OCI-LY1 (cell line): ENCODE data around the gene MAPK8.

Source experiments
- H2AFZ ChIP-seq: fragments of 200-600 bp; sonication (generic), shearing (Covaris generic); 2 replicates; pipeline ENCODE4 v1.6.0; 2014; ENCODE audit warnings: antibody characterized with exemption, mild to moderate bottlenecking, low read length
- H3F3A ChIP-seq: fragments of 200-600 bp; sonication (generic), shearing (Covaris generic); 2 replicates; pipeline ENCODE4 v1.6.0; 2014; ENCODE audit warnings: mild to moderate bottlenecking, antibody characterized with exemption, low read length, moderate library complexity; ENCODE audit not compliant: insufficient read depth
- H3K27ac ChIP-seq: fragments of 200-600 bp; sonication (generic); 2 replicates; pipeline ENCODE4 v1.5.1; 2014; ENCODE audit warnings: low read length, mixed run types, mild to moderate bottlenecking, low read depth; ENCODE audit not compliant: poor library complexity, severe bottlenecking
- H3K27me3 ChIP-seq: fragments of 200-600 bp; sonication (generic); 2 replicates; pipeline ENCODE4 v1.6.0; 2014; ENCODE audit warnings: antibody characterized with exemption, mild to moderate bottlenecking, low read length, moderate library complexity; ENCODE audit not compliant: insufficient read depth
- H3K36me3 ChIP-seq: fragments of 200-600 bp; sonication (generic); 2 replicates; pipeline ENCODE4 v1.6.1; 2014; ENCODE audit warnings: mild to moderate bottlenecking, antibody characterized with exemption, low read length, moderate library complexity, mixed read lengths; ENCODE audit not compliant: insufficient read depth
- H3K4me1 ChIP-seq: fragments of 200-600 bp; sonication (generic); 2 replicates; pipeline ENCODE4 v1.5.1; 2014; ENCODE audit warnings: mild to moderate bottlenecking, low read length, moderate library complexity; ENCODE audit not compliant: insufficient read depth, severe bottlenecking
- H3K4me2 ChIP-seq: fragments of 200-600 bp; sonication (generic), shearing (Covaris generic); 2 replicates; pipeline ENCODE4 v1.6.1; 2014; ENCODE audit warnings: low read length
- H3K4me3 ChIP-seq: fragments of 200-600 bp; sonication (generic); 2 replicates; pipeline ENCODE4 v1.5.1; 2014; ENCODE audit warnings: low read length, low read depth, mild to moderate bottlenecking, mixed read lengths; ENCODE audit not compliant: poor library complexity, severe bottlenecking
- H3K79me2 ChIP-seq: fragments of 200-600 bp; shearing (Covaris generic); 2 replicates; pipeline ENCODE4 v1.6.1; 2016; ENCODE audit warnings: mixed run types, low read length, mixed read lengths; ENCODE audit not compliant: insufficient read depth
- H3K9ac ChIP-seq: fragments of 200-600 bp; sonication (generic), shearing (Covaris generic); 2 replicates; pipeline ENCODE4 v1.6.1; 2014; ENCODE audit warnings: mild to moderate bottlenecking, low read length, mixed read lengths
- H3K9me2 ChIP-seq: fragments of 200-600 bp; sonication (generic), shearing (Covaris generic); 2 replicates; pipeline ENCODE4 v1.6.1; 2014; ENCODE audit warnings: low read depth, mild to moderate bottlenecking, low read length, mixed read lengths
- H3K9me3 ChIP-seq: fragments of 200-600 bp; shearing (Covaris generic); 2 replicates; pipeline ENCODE4 v1.6.1; 2014; ENCODE audit warnings: low read length, mixed read lengths
- H4K20me1 ChIP-seq: fragments of 200-600 bp; sonication (generic), shearing (Covaris generic); 2 replicates; pipeline ENCODE4 v1.6.0; 2016; ENCODE audit warnings: mild to moderate bottlenecking, low read length; ENCODE audit not compliant: insufficient read depth
- EZH2 ChIP-seq: fragments of 200-600 bp; sonication (generic), shearing (Covaris generic); IDR thresholded peaks from 2 replicates; pipeline ENCODE4 v1.8.0; 2017; ENCODE audit warnings: borderline replicate concordance, mixed run types, mild to moderate bottlenecking, antibody characterized with exemption, low read length, moderate library complexity, mixed read lengths
- TF ChIP-seq, protein P1 (sequence below): fragments of 200-600 bp; sonication (generic), shearing (Covaris generic); IDR thresholded peaks from 2 replicates; pipeline ENCODE4 v1.5.1; 2017; ENCODE audit warnings: mild to moderate bottlenecking, antibody characterized with exemption, low read length, moderate library complexity, mixed read lengths

Gene MAPK8

DNA sequence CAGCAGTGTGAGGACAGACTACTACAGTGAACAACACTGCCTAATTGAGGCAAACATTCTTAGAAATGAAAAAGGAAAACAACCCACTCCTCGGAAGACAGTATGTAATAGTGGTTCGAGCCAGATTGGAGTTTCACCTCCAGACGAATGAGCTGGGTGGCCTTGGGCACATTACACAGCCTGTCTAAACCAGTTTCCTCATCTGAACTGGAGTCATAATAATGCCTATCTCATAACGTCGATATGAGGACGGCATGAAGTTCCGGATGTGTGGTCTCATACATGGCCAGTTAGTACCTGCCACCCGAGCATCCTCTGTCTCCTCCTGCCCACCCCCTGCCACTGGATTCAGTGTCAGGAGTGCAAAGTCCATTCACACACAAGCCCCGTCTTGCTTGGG lies 16.2 kb upstream of the MAPK8 start:
- Histone ChIP-seq H3K4me1 (no peaks in the 10 kb centered on the region), H3K27ac (no peak overlapping the region), H3K9ac (no peak overlapping the region), H3K9me2 (no peaks in the 10 kb centered on the region), H3K4me2 (no peak overlapping the region), H4K20me1 (no peaks in the 10 kb centered on the region), H3K9me3 (no peaks in the 10 kb centered on the region), H3K27me3 (no peaks in the 10 kb centered on the region; the same call in 1 of the 2 replicates), H3K36me3 (no peaks in the 10 kb centered on the region), H3F3A (no peaks in the 10 kb centered on the region), H2AFZ (no peak overlapping the region), H3K79me2 (no peaks in the 10 kb centered on the region), H3K4me3 (no peak overlapping the region)
- TF ChIP-seq EZH2: no peak
- TF ChIP-seq, protein P1, sequence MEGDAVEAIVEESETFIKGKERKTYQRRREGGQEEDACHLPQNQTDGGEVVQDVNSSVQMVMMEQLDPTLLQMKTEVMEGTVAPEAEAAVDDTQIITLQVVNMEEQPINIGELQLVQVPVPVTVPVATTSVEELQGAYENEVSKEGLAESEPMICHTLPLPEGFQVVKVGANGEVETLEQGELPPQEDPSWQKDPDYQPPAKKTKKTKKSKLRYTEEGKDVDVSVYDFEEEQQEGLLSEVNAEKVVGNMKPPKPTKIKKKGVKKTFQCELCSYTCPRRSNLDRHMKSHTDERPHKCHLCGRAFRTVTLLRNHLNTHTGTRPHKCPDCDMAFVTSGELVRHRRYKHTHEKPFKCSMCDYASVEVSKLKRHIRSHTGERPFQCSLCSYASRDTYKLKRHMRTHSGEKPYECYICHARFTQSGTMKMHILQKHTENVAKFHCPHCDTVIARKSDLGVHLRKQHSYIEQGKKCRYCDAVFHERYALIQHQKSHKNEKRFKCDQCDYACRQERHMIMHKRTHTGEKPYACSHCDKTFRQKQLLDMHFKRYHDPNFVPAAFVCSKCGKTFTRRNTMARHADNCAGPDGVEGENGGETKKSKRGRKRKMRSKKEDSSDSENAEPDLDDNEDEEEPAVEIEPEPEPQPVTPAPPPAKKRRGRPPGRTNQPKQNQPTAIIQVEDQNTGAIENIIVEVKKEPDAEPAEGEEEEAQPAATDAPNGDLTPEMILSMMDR: no peak

DNA sequence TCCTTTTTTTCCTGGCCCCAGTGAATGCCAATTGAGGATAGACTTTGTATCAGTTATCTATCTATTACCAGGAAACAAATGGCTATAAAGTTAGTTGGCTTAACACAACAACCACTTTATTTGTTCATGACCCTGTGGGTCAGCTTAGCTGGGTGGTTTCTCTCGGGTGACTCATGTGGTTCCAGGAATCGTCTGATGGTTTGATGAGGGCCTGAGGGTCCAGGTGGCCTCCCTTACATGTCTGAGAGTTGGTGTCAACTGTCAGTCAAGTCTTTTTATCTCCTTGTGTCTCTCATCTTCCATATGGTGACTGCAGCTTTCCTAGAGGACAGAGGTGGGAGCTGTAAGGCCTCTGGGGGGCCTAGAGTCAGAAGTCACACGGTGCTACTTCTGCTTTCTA lies 15.3 kb upstream of the MAPK8 start:
- Histone ChIP-seq H3K4me2 (no peak overlapping the region), H3F3A (no peaks in the 10 kb centered on the region), H3K4me3 (no peak overlapping the region), H3K9me3 (no peaks in the 10 kb centered on the region), H3K4me1 (no peaks in the 10 kb centered on the region), H3K27ac (no peak overlapping the region), H4K20me1 (no peaks in the 10 kb centered on the region), H2AFZ (no peak overlapping the region), H3K79me2 (no peaks in the 10 kb centered on the region), H3K36me3 (no peaks in the 10 kb centered on the region), H3K9ac (no peak overlapping the region), H3K27me3 (no peaks in the 10 kb centered on the region; the same call in 1 of the 2 replicates), H3K9me2 (no peaks in the 10 kb centered on the region)
- TF ChIP-seq EZH2: no peak
- TF ChIP-seq, protein P1: no peak

DNA sequence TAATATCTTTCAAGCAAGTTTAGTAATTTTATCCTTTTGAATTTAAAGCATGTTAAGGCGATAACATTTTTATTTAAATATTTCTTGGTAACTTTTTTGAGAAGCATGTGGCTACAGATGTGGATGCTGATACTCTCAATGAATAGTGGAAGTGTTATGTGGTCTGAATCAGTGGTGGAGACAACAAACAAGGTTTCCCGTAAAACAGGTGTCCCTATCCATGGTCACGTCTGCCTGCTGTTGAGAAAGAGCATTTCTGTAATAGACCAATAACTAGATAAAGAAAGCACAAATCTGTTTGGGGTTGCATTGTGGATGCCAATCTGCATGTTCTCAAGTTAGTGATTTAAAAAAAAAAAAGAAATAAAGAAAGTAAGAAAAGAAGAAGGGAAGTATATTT lies 13.9 kb upstream of the MAPK8 start:
- no peaks in the 10 kb centered on the region for H3K9me3 ChIP-seq
- no peaks in the 10 kb centered on the region for H3K27me3 ChIP-seq
- no peak overlapping the region for H3K4me2 ChIP-seq
- H3K79me2 ChIP-seq: no peaks in the 10 kb centered on the region
- H2AFZ ChIP-seq: no peak overlapping the region
- H3K4me1 ChIP-seq: no peaks in the 10 kb centered on the region
- H3F3A ChIP-seq: no peaks in the 10 kb centered on the region
- H3K4me3 ChIP-seq: no peak overlapping the region
- TF ChIP-seq, protein P1: no peak
- TF ChIP-seq EZH2: no peak
- H3K36me3 ChIP-seq: no peaks in the 10 kb centered on the region
- H4K20me1 ChIP-seq: no peaks in the 10 kb centered on the region
- no peak overlapping the region for H3K9ac ChIP-seq
- no peak overlapping the region for H3K27ac ChIP-seq
- H3K9me2 ChIP-seq: no peaks in the 10 kb centered on the region
